HG03060 (cell line): ENCODE data around the gene GTPBP2.
"Not testable (repeated sequence)": the region's sequence is repeated elsewhere in the genome, so short reads cannot be mapped to it uniquely, and the experiment has no call there.

Experiments used
- ATAC-seq: cut with Tn5 transposase; IDR thresholded peaks from one replicate; pipeline ENCODE4 v1.9.1; 2021; ENCODE audit warnings: low read depth, moderate number of reproducible peaks; ENCODE audit not compliant: unreplicated experiment

The GTPBP2 gene

GRCh38 chr6:43629104-43629504 is at the start of gene GTPBP2:
Gene GTPBP2, minus strand, starts transcription at chr6:43629264. Its CDS starts 102 bp downstream, at chr6:43629162.
- ATAC-seq: peak; percentile 45

DNA sequence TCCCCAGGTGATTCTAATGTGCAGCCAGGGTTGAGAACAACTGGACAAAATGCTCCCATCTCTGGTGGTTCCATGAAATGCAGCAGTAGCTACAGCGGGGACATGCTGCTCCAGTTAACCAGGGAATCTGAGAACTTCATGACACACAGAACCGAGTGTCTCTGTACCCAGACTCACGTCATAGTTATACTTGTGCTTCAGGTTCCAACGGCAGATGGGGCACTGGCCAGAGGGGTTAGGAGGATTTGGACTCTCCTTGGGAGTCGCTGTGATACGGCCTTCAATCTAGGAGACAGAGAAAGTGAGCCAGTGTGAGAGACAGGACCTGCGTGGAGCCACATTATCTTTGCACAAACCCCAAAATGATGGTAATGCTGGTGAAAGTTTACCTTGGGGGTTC is 49.3 kb upstream of the GTPBP2 start:
- no peak for ATAC-seq

- ATAC-seq: no peak
Observed at GRCh38 chr6:43677759-43678158, 48.7 kb upstream of the GTPBP2 start.

DNA sequence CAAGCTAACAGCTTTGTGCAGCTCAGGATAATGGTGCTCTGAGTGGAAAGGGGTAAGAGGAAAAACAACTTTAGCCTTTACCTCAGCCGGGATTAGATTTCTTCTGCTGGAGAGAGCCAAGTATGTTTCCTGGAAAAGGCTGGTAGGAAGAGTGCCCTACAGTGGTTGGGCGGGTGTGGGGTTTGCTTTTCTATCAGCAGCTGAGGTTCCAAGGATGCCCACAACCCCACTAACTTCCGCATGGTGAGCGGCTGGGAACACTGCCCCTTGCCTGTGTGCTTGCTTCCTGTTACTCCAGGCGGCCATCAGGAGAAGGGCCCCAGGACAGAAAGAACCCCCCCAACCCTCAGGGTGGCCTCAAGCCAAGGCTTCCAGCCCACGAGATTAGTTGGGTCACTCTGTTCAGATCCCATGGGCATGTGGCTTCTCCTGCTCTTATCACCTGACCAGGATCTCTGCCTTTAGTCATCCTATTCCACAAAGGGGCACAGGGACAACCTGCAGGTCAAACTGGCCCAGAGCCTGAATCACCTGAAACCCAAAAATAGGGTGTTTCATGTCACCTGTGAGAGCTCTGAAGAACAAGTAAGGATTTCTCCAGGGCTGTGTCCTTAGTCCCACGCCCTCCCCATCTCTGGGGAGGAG is 48.0 kb upstream of the GTPBP2 start:
- no peak for ATAC-seq

GRCh38 chr6:43674921-43675320 is 45.9 kb upstream of the GTPBP2 start:
- no peak for ATAC-seq

GRCh38 chr6:43674291-43674690 is 45.2 kb upstream of the GTPBP2 start:
- no peak for ATAC-seq

DNA sequence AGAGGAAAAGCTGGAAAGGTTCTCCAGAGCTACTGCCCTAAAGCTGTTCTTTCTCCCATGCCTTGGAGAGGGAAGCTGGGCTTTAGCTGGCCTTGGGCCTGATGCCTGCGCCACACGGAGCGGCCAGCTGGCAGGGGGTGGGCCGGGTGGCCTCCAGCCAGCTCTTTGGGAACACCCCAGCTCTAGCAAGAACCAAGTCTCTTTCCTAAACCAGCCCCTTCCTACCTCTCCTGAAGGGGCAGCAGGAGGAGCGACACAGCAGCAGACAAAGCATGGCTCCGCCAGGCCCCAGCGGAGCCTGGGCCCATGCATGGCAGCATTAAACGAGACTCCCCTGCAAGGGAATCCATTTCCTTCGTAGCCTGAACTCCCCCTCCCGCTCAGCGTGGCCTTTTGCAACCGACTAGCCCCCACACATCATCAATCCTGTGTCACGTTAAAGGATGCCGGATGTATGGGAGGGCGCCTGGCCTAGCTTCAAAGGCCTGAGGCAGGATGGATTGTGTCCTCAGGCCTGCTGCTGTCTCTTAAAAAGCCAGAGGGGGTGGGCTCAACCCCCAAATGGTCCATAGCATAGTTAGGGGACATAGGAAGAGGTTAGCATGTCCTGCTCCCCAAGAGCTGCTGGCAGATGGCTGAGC is 44.5 kb upstream of the GTPBP2 start:
- no peak for ATAC-seq

DNA sequence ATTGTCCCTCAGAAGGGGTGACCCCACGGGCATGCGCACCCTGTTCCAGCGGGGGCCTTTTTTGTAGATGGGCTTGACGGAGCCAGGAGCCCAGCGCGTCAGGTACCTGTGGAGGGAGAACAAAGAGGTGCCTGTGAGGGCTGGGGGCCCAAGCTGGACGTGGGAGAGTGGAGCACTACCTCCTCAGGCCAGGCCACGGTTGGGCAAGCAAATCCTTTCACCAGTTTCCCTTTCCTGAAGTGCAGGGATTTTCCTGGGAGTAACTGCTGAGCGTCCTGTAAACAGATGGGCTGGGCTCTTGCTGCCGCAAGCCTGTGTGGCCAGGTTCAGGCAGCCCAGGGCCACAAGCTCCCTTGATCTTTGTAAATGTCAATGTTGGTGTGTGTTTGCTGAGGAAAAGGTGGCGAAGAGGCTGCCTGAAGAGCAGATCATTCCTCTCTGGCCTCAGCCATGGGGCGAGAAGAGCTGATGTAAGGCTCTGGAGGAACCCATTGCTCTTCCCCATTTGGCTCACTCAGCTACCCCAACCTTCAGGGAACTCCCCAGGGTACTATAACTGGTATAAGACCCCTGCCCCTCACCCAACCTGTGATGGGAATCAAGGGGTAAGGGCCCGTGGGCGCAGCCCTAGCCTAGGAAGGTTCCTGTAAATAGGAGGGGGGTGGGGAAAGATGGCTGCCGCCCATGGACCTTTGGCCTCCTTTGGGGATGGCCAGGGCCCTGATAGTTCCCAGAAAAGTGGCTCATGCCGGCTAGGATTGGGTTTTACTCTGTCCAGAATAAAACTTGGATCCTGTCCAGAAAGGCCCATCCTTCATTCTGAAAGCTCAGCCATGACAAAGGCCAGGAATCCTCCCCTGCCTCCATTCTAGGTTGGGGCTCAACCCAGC is 43.0 kb upstream of the GTPBP2 start:
- no peak for ATAC-seq

GRCh38 chr6:43671011-43671800 is 42.1 kb upstream of the GTPBP2 start:
- no peak for ATAC-seq

- ATAC-seq: no peak
Observed at GRCh38 chr6:43670623-43670986, 41.5 kb upstream of the GTPBP2 start.

GRCh38 chr6:43669922-43670622 is 41.0 kb upstream of the GTPBP2 start:
- ATAC-seq: no peak

DNA sequence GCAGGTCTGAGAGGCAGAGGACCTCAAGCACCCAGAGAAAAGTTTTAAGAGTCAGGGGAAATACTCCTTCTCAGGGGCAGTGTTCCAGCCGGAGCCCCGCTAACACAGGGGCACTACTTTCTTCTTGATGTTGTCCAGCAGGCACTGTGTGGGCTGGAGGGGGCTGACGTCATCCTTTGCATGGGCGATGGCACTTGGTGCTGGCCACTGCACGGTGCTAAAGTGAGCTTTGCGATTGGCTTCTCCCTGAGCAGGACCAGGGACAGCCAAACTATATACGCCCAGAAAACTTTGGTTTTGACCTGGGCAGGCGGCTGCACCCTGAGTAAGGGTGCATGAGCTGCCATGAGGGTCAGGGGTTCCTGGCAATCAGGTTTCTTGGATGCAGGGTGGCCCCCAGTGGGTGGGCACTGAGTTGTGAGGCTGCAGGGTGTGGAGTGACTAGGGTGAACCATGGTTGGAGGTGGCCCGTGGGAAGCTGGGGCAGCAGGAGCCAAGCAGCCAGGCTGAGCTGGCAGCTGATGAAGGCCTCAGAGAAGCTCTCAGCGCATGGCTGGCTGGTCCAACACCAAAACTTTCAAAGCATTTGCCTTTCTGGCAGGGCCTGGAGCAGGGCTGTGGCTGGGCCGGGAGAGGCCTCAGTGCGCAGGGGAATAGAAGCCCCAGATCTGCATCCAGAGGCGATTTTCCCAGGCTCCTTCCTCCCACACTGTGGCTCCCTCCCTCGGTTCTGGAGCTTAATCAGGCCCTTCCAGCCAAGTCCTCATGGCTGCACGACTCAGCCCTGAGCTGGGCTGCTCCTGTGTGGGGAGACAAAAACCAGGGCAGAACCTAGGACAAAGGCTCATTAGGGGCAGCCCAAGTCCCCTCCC is 40.2 kb upstream of the GTPBP2 start:
- ATAC-seq: no peak

GRCh38 chr6:43668151-43669028 is 39.3 kb upstream of the GTPBP2 start:
- no peak for ATAC-seq

GRCh38 chr6:43667245-43668150 is 38.4 kb upstream of the GTPBP2 start:
- ATAC-seq: no peak

DNA sequence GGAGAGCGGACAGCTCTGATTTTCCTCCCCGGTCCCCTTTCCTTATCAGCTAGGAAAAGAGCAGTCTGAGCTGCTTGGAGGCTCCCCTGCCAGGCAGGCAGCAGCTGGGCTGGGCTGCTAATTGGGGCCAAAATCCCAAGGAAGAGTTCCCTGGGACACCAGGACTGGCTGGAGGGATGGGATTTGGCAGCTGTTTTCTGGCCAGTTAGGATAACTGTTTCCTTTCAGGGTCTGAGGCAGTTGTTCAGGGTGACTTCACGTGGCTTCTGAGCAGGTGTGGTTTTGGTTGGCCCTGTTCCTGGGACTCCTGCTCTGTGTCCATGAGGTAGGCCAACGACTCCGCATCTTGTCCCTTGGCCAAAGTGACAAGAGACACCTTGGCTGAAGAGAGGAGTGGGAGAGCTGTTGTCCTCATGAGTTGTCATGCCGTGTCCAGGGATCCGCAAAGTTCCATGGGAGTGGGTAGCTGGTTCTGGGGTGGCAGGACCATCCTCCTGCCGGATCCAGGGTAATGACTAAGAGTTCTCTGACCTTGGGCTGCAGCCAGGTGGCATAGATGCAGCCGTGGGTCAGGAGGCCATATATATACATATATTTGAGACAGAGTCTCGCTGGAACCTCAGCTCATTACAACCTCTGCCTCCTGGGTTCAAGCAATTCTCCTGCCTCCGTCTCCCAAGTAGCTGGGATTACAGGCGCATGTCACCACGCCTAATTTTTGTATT is 37.3 kb upstream of the GTPBP2 start:
- no peak for ATAC-seq

- ATAC-seq: no peak
Observed at GRCh38 chr6:43665376-43665775, 36.3 kb upstream of the GTPBP2 start.

GRCh38 chr6:43662948-43663347 is 33.9 kb upstream of the GTPBP2 start:
- not testable (repeated sequence) for ATAC-seq
